GM23248 (cell line): Measurements from ENCODE around the gene VWA8.

Experiments used
- EZH2 ChIP-seq: fragments of 200-600 bp; sonication (generic); IDR thresholded peaks from 2 replicates; pipeline ENCODE4 v1.6.1; 2018; ENCODE audit warnings: antibody characterized with exemption, mild to moderate bottlenecking; ENCODE audit not compliant: insufficient read depth, poor library complexity, severe bottlenecking
- EZH2phosphoT487 ChIP-seq: fragments of 200-600 bp; sonication (generic); IDR thresholded peaks from 2 replicates; pipeline ENCODE4 v1.6.1; 2018; ENCODE audit warnings: antibody characterized with exemption, moderate library complexity, mild to moderate bottlenecking, low read depth; ENCODE audit not compliant: insufficient read depth

DNA sequence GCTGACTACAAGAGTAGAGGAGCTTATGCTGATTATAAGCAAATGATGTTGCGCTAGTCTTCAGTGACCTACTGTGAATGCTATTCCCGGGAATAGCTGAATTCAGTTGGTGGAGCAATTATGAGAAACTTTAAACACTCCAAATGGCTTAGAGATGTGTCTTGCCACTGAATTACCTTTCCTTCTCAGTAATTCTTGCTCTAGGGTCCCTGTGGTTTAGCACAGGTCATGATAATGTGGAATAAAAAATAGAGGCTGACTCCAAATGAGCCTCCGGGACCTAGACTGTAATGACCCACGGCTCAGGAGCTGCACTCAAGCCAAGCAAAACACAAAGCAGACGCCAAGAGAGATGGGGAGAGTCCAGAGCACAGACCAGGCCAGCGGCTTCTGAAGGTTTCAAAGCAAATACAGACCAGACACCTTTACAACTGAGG lies 378.9 kb downstream of the VWA8 start:
- TF ChIP-seq EZH2phosphoT487, result no peak
- no peak for TF ChIP-seq EZH2
